Neutrophil (primary cell): ENCODE measurements around the gene ABCG8.

Source experiments
- H3K27ac ChIP-seq: fragments of 200-600 bp; sonication (generic); 2 replicates; pipeline ENCODE4 v1.5.1; 2016; ENCODE audit warnings: mild to moderate bottlenecking, moderate library complexity
- H3K27me3 ChIP-seq: fragments of 200-600 bp; sonication (generic); 2 replicates; pipeline ENCODE4 v1.6.0; 2016; ENCODE audit warnings: mild to moderate bottlenecking
- H3K36me3 ChIP-seq: fragments of 200-600 bp; sonication (generic); 2 replicates; pipeline ENCODE4 v1.5.1; 2017
- H3K4me1 ChIP-seq, 2 experiments: fragments of 200-600 bp in 1 of 2; sonication (generic) in 1 of 2; 1 replicate in 1 of 2; 2 replicates in 1 of 2; pipeline versions ENCODE4 v1.5.1 to v1.6.1; 2013 to 2016; ENCODE audit warnings: low read depth in 1 of 2, low read length in 1 of 2, mild to moderate bottlenecking in 1 of 2, moderate library complexity in 1 of 2; ENCODE audit not compliant: control insufficient read depth in 1 of 2, insufficient read depth in 1 of 2
- H3K4me3 ChIP-seq, 2 experiments: fragments of 200-600 bp in 1 of 2; sonication (generic) in 1 of 2; 1 replicate in 1 of 2; 2 replicates in 1 of 2; pipeline ENCODE4 v1.5.1; 2013 to 2016; ENCODE audit warnings: low read depth in 1 of 2, low read length in 1 of 2, mild to moderate bottlenecking in 1 of 2, moderate library complexity in 1 of 2
- H3K9me3 ChIP-seq: fragments of 200-600 bp; sonication (generic); 2 replicates; pipeline ENCODE4 v1.5.1; 2016
- CTCF ChIP-seq: fragments of 200-600 bp; sonication (generic); IDR thresholded peaks from 2 replicates; pipeline ENCODE4 v1.5.1; 2016; ENCODE audit warnings: antibody characterized with exemption

ABCG8 gene

DNA sequence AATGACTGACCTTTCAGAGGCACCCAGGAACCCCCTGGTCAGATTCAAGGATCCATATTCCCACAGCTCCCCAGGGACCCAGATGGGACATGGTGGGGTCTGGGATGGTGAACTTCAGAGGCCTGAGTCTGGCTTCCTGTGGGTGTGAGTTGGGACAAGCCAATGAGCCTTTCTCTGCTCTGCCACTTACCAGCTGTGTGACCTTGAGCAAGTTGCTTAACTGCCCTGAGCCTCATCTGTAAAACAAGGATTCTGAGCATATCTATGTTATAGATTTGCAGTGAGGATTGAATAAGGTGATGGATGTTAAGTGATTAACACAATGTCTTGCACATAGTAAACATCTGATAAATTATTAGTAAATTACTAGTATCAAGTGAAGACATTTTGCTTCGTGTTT is 6.4 kb downstream of the ABCG8 start:
- H3K27ac ChIP-seq, result no peak overlapping the region
- H3K4me1 ChIP-seq, result no peaks in the 10 kb centered on the region
- H3K4me3 ChIP-seq, result no peak overlapping the region
- no peaks in the 10 kb centered on the region for H3K36me3 ChIP-seq
- H3K9me3 ChIP-seq, result no peaks in the 10 kb centered on the region
- no peak for TF ChIP-seq CTCF
- peaks cover 5% of the 10 kb centered on the region for H3K27me3 ChIP-seq

- Histone ChIP-seq H3K36me3 (no peaks in the 10 kb centered on the region), H3K9me3 (no peaks in the 10 kb centered on the region), H3K27ac (no peak overlapping the region), H3K4me1 (no peaks in the 10 kb centered on the region), H3K27me3 (peaks cover 5% of the 10 kb centered on the region), H3K4me3 (no peak overlapping the region)
- TF ChIP-seq CTCF, result no peak
Observed at GRCh38 chr2:43846140-43846793, 7.5 kb downstream of the ABCG8 start.

GRCh38 chr2:43848214-43848613 is 9.4 kb downstream of the ABCG8 start:
- H3K27me3 ChIP-seq, result no peaks in the 10 kb centered on the region
- H3K27ac ChIP-seq, result no peak overlapping the region
- no peak for TF ChIP-seq CTCF
- H3K9me3 ChIP-seq, result no peaks in the 10 kb centered on the region
- H3K4me3 ChIP-seq, result no peak overlapping the region
- no peaks in the 10 kb centered on the region for H3K4me1 ChIP-seq
- no peaks in the 10 kb centered on the region for H3K36me3 ChIP-seq

GRCh38 chr2:43851011-43851980 is 12.5 kb downstream of the ABCG8 start:
- Histone ChIP-seq H3K9me3 (no peaks in the 10 kb centered on the region), H3K27me3 (peaks cover 21% of the 10 kb centered on the region), H3K4me3 (no peak overlapping the region), H3K4me1 (no peaks in the 10 kb centered on the region), H3K36me3 (no peaks in the 10 kb centered on the region), H3K27ac (no peak overlapping the region)
- no peak for TF ChIP-seq CTCF

GRCh38 chr2:43852196-43852730 is 13.5 kb downstream of the ABCG8 start:
- no peaks in the 10 kb centered on the region for H3K4me1 ChIP-seq
- no peaks in the 10 kb centered on the region for H3K36me3 ChIP-seq
- peaks cover 21% of the 10 kb centered on the region for H3K27me3 ChIP-seq
- no peaks in the 10 kb centered on the region for H3K9me3 ChIP-seq
- TF ChIP-seq CTCF, result no peak
- H3K27ac ChIP-seq, result no peak overlapping the region
- no peak overlapping the region for H3K4me3 ChIP-seq
